SU-DHL-6 (cell line): ENCODE measurements around the gene C3.

Experiments used
- H2AFZ ChIP-seq: fragments of 200-600 bp; sonication (generic); 2 replicates; pipeline ENCODE4 v1.6.1; 2014; ENCODE audit warnings: low read depth, mild to moderate bottlenecking, moderate library complexity, mixed read lengths, antibody characterized with exemption, low read length; ENCODE audit not compliant: severe bottlenecking
- H3F3A ChIP-seq: fragments of 200-600 bp; shearing (Covaris generic); 2 replicates; pipeline ENCODE4 v1.6.0; 2016; ENCODE audit warnings: antibody characterized with exemption, mild to moderate bottlenecking; ENCODE audit not compliant: insufficient read depth
- H3K27ac ChIP-seq: fragments of 200-600 bp; sonication (generic); 2 replicates; pipeline ENCODE4 v1.5.1; 2016; ENCODE audit warnings: low read depth, mild to moderate bottlenecking, low read length, moderate library complexity, mixed read lengths
- H3K27me3 ChIP-seq: fragments of 200-600 bp; sonication (generic), shearing (Covaris generic); 2 replicates; pipeline ENCODE4 v1.6.0; 2014; ENCODE audit warnings: mild to moderate bottlenecking, low read length
- H3K36me3 ChIP-seq: fragments of 200-600 bp; sonication (generic); 2 replicates; pipeline ENCODE4 v1.6.1; 2014; ENCODE audit warnings: mild to moderate bottlenecking, low read length, mixed read lengths
- H3K4me2 ChIP-seq: fragments of 300-600, 200-600 bp; shearing (Covaris generic), sonication (generic); 2 replicates; pipeline ENCODE4 v1.6.0; 2014; ENCODE audit warnings: low read length, low read depth, mild to moderate bottlenecking; ENCODE audit not compliant: poor library complexity, severe bottlenecking
- H3K4me3 ChIP-seq: fragments of 200-600 bp; sonication (generic); 2 replicates; pipeline ENCODE4 v1.5.1; 2014; ENCODE audit warnings: antibody characterized with exemption, low read length, mild to moderate bottlenecking, mixed read lengths; ENCODE audit not compliant: insufficient read depth, poor library complexity, severe bottlenecking
- H3K79me2 ChIP-seq: fragments of 200-600 bp; sonication (generic); 2 replicates; pipeline ENCODE4 v1.6.1; 2014; ENCODE audit warnings: mild to moderate bottlenecking, low read length, moderate library complexity; ENCODE audit not compliant: insufficient read depth
- H3K9ac ChIP-seq: fragments of 200-600 bp; sonication (generic); 2 replicates; pipeline ENCODE4 v1.7.0; 2014; ENCODE audit warnings: mild to moderate bottlenecking, low read length
- H3K9me2 ChIP-seq: fragments of 200-600 bp; sonication (generic); replicated peaks from 2 replicates; pipeline ENCODE4 v1.6.1; 2014; ENCODE audit warnings: low read length; ENCODE audit not compliant: insufficient read depth
- H3K9me3 ChIP-seq: fragments of 200-600 bp; sonication (generic); 2 replicates; pipeline ENCODE4 v1.6.1; 2014; ENCODE audit warnings: low read length, mixed read lengths; ENCODE audit not compliant: insufficient read depth
- H4K20me1 ChIP-seq: fragments of 200-600 bp; sonication (generic); 2 replicates; pipeline ENCODE4 v1.6.1; 2014; ENCODE audit warnings: low read depth, mild to moderate bottlenecking, antibody characterized with exemption, low read length, moderate library complexity, mixed read lengths
- EZH2phosphoT487 ChIP-seq: fragments of 200-600 bp; sonication (generic), shearing (Covaris generic); conservative IDR thresholded peaks from 2 replicates; pipeline ENCODE4 v1.6.1; 2018; ENCODE audit warnings: mild to moderate bottlenecking, antibody characterized with exemption, low read length, moderate library complexity, mixed read lengths
- TF ChIP-seq, protein P1 (sequence below): fragments of 200-600 bp; sonication (generic); IDR thresholded peaks from one replicate; pipeline ENCODE4 v1.5.1; 2017; ENCODE audit warnings: antibody characterized with exemption, mild to moderate bottlenecking, low read length, moderate library complexity; ENCODE audit not compliant: insufficient read depth, poor library complexity, severe bottlenecking

C3 gene

DNA sequence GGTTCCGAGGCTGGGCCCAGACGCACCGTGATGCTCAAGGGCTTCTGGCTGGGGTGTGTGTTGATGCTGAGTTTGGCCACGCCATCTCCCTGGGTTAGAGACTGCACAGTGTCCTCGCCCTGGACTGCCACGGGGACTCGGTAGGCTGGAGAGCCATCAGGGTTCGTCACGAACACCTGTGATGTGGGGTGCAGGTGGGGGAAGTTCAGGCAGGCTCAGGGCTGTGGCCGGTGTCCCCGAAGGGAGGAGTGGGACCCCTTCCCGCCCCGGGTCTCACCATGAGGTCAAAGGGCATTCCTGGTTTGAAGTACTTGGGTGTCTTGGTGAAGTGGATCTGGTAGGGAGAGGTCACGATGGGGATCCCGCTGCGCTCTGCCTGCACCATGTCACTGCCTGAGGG lies 8.2 kb downstream of the C3 start:
- Histone ChIP-seq H4K20me1 (no peaks in the 10 kb centered on the region), H3K9me3 (no peaks in the 10 kb centered on the region), H3F3A (0 out of 2 replicates have a peak, but pooled peaks cover 4% of the 10 kb centered on the region), H3K27me3 (no peaks in the 10 kb centered on the region), H2AFZ (no peak overlapping the region), H3K4me3 (no peak overlapping the region), H3K79me2 (no peaks in the 10 kb centered on the region), H3K27ac (no peak overlapping the region), H3K4me2 (no peak overlapping the region), H3K36me3 (no peaks in the 10 kb centered on the region), H3K9ac (no peak overlapping the region), H3K9me2 (no peaks in the 10 kb centered on the region)
- TF ChIP-seq EZH2phosphoT487 = no peak
- TF ChIP-seq, protein P1, sequence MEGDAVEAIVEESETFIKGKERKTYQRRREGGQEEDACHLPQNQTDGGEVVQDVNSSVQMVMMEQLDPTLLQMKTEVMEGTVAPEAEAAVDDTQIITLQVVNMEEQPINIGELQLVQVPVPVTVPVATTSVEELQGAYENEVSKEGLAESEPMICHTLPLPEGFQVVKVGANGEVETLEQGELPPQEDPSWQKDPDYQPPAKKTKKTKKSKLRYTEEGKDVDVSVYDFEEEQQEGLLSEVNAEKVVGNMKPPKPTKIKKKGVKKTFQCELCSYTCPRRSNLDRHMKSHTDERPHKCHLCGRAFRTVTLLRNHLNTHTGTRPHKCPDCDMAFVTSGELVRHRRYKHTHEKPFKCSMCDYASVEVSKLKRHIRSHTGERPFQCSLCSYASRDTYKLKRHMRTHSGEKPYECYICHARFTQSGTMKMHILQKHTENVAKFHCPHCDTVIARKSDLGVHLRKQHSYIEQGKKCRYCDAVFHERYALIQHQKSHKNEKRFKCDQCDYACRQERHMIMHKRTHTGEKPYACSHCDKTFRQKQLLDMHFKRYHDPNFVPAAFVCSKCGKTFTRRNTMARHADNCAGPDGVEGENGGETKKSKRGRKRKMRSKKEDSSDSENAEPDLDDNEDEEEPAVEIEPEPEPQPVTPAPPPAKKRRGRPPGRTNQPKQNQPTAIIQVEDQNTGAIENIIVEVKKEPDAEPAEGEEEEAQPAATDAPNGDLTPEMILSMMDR = no peak

DNA sequence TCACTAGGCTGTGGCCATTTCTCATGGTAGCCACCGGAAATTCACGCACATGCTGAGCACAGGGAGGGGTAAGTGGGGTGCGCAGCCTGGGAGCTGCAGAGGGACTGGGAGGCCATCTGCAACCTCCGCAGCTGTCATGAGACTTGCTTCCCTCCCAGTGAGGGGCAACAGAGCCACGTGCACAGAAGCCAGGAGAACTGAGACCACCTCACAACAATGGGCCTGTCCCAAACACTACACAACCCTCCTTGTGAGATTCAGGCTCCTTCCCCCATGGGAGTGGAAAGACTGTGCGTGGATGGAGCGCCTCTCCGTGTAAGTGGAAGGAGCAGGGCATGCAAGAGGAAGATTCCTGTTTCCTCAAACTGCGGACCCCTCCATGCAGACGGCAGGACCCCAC lies 8.8 kb downstream of the C3 start:
- H3K9me3 ChIP-seq = no peaks in the 10 kb centered on the region

DNA sequence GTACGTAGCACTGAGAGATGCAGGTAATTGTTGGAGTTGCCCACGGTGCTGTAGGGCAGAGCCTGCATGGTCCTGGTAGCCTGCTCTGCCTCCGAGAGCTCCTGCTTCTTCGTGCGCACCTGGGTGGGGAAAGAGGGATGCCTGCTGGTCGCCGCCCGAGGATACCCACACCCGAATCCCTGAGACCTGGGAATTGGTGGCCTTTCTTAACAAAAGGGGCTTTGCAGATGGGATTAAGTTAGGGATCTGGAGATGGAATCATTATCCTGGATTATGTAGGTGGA lies 9.4 kb downstream of the C3 start:
- Histone ChIP-seq H3K79me2 (no peaks in the 10 kb centered on the region), H2AFZ (no peak overlapping the region), H3K27me3 (no peaks in the 10 kb centered on the region), H3K4me2 (no peak overlapping the region), H3K9ac (no peak overlapping the region), H3K9me2 (no peaks in the 10 kb centered on the region), H3K4me3 (no peak overlapping the region), H3K36me3 (no peaks in the 10 kb centered on the region), H3F3A (no peaks in the 10 kb centered on the region), H3K27ac (no peak overlapping the region), H3K9me3 (no peaks in the 10 kb centered on the region), H4K20me1 (no peaks in the 10 kb centered on the region)
- TF ChIP-seq, protein P1 = no peak
- no peak for TF ChIP-seq EZH2phosphoT487

More for the DNA sequence above, 8.8 kb downstream of the C3 start:
- Histone ChIP-seq H3K4me2 (no peak overlapping the region), H2AFZ (no peak overlapping the region), H3K79me2 (no peaks in the 10 kb centered on the region), H3K27me3 (no peaks in the 10 kb centered on the region), H3K36me3 (no peaks in the 10 kb centered on the region), H3F3A (0 out of 2 replicates have a peak, but pooled peaks cover 2% of the 10 kb centered on the region), H3K9ac (no peak overlapping the region), H3K27ac (no peak overlapping the region), H4K20me1 (no peaks in the 10 kb centered on the region), H3K9me2 (no peaks in the 10 kb centered on the region), H3K4me3 (no peak overlapping the region)
- TF ChIP-seq, protein P1 = no peak
- TF ChIP-seq EZH2phosphoT487 = no peak
